SK-N-MC (cell line): ENCODE measurements around the gene TGM1.

ENCODE experiments used
- EZH2 ChIP-seq: fragments of 200-600 bp; sonication (generic); IDR thresholded peaks from one replicate; pipeline ENCODE4 v1.6.1; 2017; ENCODE audit warnings: antibody characterized with exemption
- FOXP2 ChIP-seq: optimal IDR thresholded peaks from 2 replicates; pipeline ENCODE3; 2011; ENCODE audit warnings: mild to moderate bottlenecking, moderate library complexity; ENCODE audit not compliant: insufficient read depth; ENCODE audit errors: extremely low read length, control extremely low read depth
- POLR2AphosphoS5 ChIP-seq: IDR thresholded peaks from 2 replicates; pipeline ENCODE4 v1.6.1; 2012; ENCODE audit warnings: mild to moderate bottlenecking, low read depth, low read length, borderline replicate concordance

DNA sequence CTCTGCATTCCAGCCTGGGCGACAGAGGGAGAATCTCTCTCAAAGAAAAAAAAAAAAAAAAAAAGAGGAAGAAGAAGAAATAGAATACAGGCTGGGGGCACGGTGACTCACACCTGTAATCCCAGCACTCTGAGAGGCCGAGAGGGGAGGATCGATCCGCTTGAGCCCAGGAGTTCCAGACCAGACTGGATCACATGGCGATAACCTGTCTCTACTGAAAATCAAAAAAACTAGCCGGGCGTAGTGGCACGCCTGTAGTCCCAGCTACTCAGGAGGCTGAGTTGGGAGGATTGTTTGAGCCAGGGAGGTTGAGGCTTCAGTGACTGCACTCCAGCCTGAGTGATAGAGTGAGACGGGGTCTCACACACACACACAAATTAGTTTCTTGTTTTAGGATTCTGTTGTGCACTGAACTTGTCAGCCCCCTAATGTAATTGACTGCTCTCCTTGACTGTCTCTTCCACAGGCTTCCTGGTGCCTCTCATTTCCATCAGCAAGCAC lies 19.6 kb downstream of the TGM1 start:
- TF ChIP-seq EZH2 (no peak), POLR2AphosphoS5 (no peak), FOXP2 (no peak)
